Neural cell (in vitro differentiated cells): ENCODE data around the gene ANP32E. TPM values are rescaled to one million over a fixed set of nuclear protein-coding genes. Genes with fewer than 3 reads are reported as not detected.

ENCODE experiments used
- H2AFZ ChIP-seq: fragments of 200-600, 300-800 bp; sonication (generic), shearing (Covaris generic); 2 replicates; pipeline ENCODE4 v1.6.0; 2014; ENCODE audit warnings: low read depth, mild to moderate bottlenecking, antibody characterized with exemption, low read length, moderate library complexity
- H3F3A ChIP-seq: fragments of 200-600 bp; shearing (Covaris generic); 2 replicates; pipeline ENCODE4 v1.6.1; 2016; ENCODE audit warnings: mild to moderate bottlenecking, moderate library complexity, mixed read lengths, antibody characterized with exemption, low read length; ENCODE audit not compliant: insufficient read depth, poor library complexity, severe bottlenecking
- H3K27ac ChIP-seq: fragments of 200-600, 300-800 bp; sonication (generic), shearing (Covaris generic); 2 replicates; pipeline ENCODE4 v1.5.1; 2014; ENCODE audit warnings: mild to moderate bottlenecking, low read length, moderate library complexity
- H3K27me3 ChIP-seq: fragments of 300-800, 200-600 bp; sonication (generic), shearing (Covaris generic); 2 replicates; pipeline ENCODE4 v1.6.0; 2014; ENCODE audit warnings: mild to moderate bottlenecking, low read depth, low read length, moderate library complexity; ENCODE audit not compliant: insufficient read depth
- H3K36me3 ChIP-seq: fragments of 300-800, 200-600 bp; sonication (generic), shearing (Covaris generic); 2 replicates; pipeline ENCODE4 v1.5.1; 2014; ENCODE audit warnings: mild to moderate bottlenecking, antibody characterized with exemption, low read length, moderate library complexity; ENCODE audit not compliant: insufficient read depth
- H3K4me2 ChIP-seq: fragments of 300-800, 200-600 bp; sonication (generic), shearing (Covaris generic); 2 replicates; pipeline ENCODE4 v1.6.0; 2014; ENCODE audit warnings: mild to moderate bottlenecking, low read length
- H3K4me3 ChIP-seq: fragments of 300-800, 200-600 bp; sonication (generic), shearing (Covaris generic); 2 replicates; pipeline ENCODE4 v1.5.1; 2014; ENCODE audit warnings: mild to moderate bottlenecking, low read length, moderate library complexity
- H3K79me2 ChIP-seq: fragments of 200-600 bp; shearing (Covaris generic); replicated peaks from 2 replicates; pipeline ENCODE4 v1.6.0; 2014; ENCODE audit warnings: mild to moderate bottlenecking, low read length, moderate library complexity; ENCODE audit not compliant: insufficient read depth
- H3K9ac ChIP-seq: fragments of 300-800, 200-600 bp; sonication (generic), shearing (Covaris generic); 2 replicates; pipeline ENCODE4 v1.6.1; 2016; ENCODE audit warnings: mild to moderate bottlenecking, low read length, mixed read lengths
- H3K9me2 ChIP-seq: fragments of 200-600 bp; shearing (Covaris generic); 2 replicates; pipeline ENCODE4 v1.6.1; 2016; ENCODE audit warnings: mild to moderate bottlenecking, low read length, mixed read lengths; ENCODE audit not compliant: insufficient read depth
- H3K9me3 ChIP-seq: fragments of 200-600, 300-800 bp; sonication (generic), shearing (Covaris generic); 2 replicates; pipeline ENCODE4 v1.6.1; 2016; ENCODE audit warnings: mild to moderate bottlenecking, mixed run types, low read length, moderate library complexity, mixed read lengths
- H4K20me1 ChIP-seq: fragments of 200-600 bp; shearing (Covaris generic); 2 replicates; pipeline ENCODE4 v1.6.1; 2016; ENCODE audit warnings: mild to moderate bottlenecking, mixed run types; ENCODE audit not compliant: insufficient read depth
- CTCF ChIP-seq: fragments of 450-650 bp; IDR thresholded peaks from 2 replicates; pipeline ENCODE4 v1.5.1; 2014; ENCODE audit warnings: antibody characterized with exemption, mild to moderate bottlenecking, moderate library complexity; ENCODE audit not compliant: poor library complexity, severe bottlenecking
- EP300 ChIP-seq: fragments of 450-650 bp; conservative IDR thresholded peaks from 2 replicates; pipeline ENCODE4 v1.6.1; 2014; ENCODE audit warnings: antibody characterized with exemption, mild to moderate bottlenecking, moderate library complexity; ENCODE audit not compliant: poor library complexity, severe bottlenecking
- EZH2 ChIP-seq: fragments of 200-600, 300-800 bp; shearing (Covaris generic), sonication (generic); IDR thresholded peaks from 2 replicates; pipeline ENCODE4 v1.6.1; 2014; ENCODE audit warnings: antibody characterized with exemption, low read length, borderline replicate concordance, mild to moderate bottlenecking; ENCODE audit not compliant: insufficient read depth, poor library complexity, severe bottlenecking
- MXI1 ChIP-seq: fragments of 450-650 bp; conservative IDR thresholded peaks from 2 replicates; pipeline ENCODE4 v1.6.1; 2014; ENCODE audit warnings: antibody characterized with exemption, mild to moderate bottlenecking; ENCODE audit not compliant: poor library complexity, severe bottlenecking
- POLR2AphosphoS5 ChIP-seq: IDR thresholded peaks from 2 replicates; pipeline ENCODE4 v1.6.1; 2012
- RAD21 ChIP-seq: fragments of 450-650 bp; conservative IDR thresholded peaks from 2 replicates; pipeline ENCODE4 v1.6.1; 2014; ENCODE audit warnings: antibody characterized with exemption, mild to moderate bottlenecking, moderate library complexity
- SMC3 ChIP-seq: fragments of 450-650 bp; conservative IDR thresholded peaks from 2 replicates; pipeline ENCODE4 v1.6.1; 2014; ENCODE audit warnings: antibody characterized with exemption, mild to moderate bottlenecking, moderate library complexity; ENCODE audit not compliant: poor library complexity
- TAF1 ChIP-seq: IDR thresholded peaks from 2 replicates; pipeline ENCODE4 v1.6.1; 2012; ENCODE audit warnings: low read depth
- polyA plus RNA-seq: library from polyadenylated mRNA; depleted of rRNA; stranded (reverse); fragments of >200 nt; gene quantifications from 2 replicates; pipeline ENCODE4 v1.2.3, GENCODE V29; 2014
- TF ChIP-seq, protein P1 (sequence below): IDR thresholded peaks from 2 replicates; pipeline ENCODE4 v1.6.1; 2012; ENCODE audit warnings: borderline replicate concordance

ANP32E gene
- polyA plus RNA-seq, 1 donor from 2014 or later: 17.9 TPM

DNA sequence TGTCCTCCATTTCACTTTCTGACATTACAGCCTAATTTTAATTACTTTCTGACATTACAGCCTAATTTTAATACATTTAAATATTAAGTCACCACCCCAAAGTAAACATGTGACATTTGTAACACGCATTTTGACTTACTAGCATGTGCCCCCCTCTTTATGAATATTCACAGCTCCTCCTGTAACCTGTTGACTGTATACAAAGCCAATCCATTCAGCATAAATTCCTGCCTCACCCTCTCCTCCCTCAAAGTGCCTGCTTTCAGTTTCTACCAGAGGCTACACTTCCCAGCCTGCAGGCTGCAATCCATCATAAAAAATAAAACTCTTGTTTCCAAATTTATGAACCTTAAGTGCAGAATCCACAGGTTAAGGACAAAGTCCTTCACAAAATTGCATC, 39.5 kb downstream of the ANP32E start:
- no peak overlapping the region for H3K27ac ChIP-seq
- no peaks in the 10 kb centered on the region for H3K36me3 ChIP-seq

DNA sequence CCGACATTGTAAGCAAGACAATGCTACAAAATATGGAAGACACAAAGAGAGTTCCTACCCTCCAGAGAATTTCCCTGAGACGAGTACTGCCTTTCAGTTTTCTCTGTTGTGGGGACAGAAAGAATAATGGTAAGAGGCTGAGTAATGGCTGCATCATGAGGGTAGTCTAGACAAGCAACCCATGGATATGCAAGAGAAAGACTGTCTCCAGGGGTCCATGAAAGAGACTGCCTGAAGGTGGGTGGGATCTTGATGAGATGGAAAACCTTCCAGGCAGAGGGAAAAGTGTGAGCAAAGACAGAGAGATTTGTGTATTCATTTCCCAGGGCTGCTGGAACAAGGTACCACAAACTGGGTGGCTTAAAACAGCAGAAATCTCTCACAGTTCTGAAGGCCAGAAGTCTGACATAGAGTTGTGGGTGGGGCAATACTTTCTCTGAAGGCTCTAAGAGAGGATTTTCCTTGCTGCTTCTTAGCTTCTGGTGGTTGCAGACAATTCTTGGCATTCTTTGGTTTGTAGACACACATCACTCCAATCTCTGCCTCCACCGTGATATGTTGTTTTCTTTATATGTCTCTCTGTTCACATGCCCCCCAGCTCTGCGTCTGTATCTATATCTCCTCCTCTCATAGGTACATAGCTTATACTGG, 41.4 kb downstream of the ANP32E start:
- Histone ChIP-seq H3K27me3 (no peaks in the 10 kb centered on the region), H3K9me3 (no peaks in the 10 kb centered on the region), H3F3A (no peaks in the 10 kb centered on the region), H3K4me3 (no peak overlapping the region), H4K20me1 (no peaks in the 10 kb centered on the region), H3K4me2 (no peak overlapping the region), H3K79me2 (no peaks in the 10 kb centered on the region), H3K27ac (no peak overlapping the region), H3K9ac (no peak overlapping the region), H3K9me2 (no peaks in the 10 kb centered on the region), H2AFZ (no peak overlapping the region), H3K36me3 (no peaks in the 10 kb centered on the region)
- TF ChIP-seq EP300: no peak
- TF ChIP-seq CTCF: no peak
- TF ChIP-seq SMC3: no peak
- no peak for TF ChIP-seq RAD21
- TF ChIP-seq EZH2: no peak
- TF ChIP-seq POLR2AphosphoS5: no peak
- TF ChIP-seq TAF1: no peak
- no peak for TF ChIP-seq MXI1

More for the DNA sequence above, 39.5 kb downstream of the ANP32E start:
- H2AFZ ChIP-seq: no peak overlapping the region
- no peak overlapping the region for H3K4me2 ChIP-seq
- no peaks in the 10 kb centered on the region for H3F3A ChIP-seq
- H3K9me3 ChIP-seq: peaks cover 3% of the 10 kb centered on the region
- no peaks in the 10 kb centered on the region for H3K9me2 ChIP-seq
- no peaks in the 10 kb centered on the region for H3K27me3 ChIP-seq
- H3K4me3 ChIP-seq: no peak overlapping the region
- H4K20me1 ChIP-seq: no peaks in the 10 kb centered on the region
- TF ChIP-seq, protein P1, sequence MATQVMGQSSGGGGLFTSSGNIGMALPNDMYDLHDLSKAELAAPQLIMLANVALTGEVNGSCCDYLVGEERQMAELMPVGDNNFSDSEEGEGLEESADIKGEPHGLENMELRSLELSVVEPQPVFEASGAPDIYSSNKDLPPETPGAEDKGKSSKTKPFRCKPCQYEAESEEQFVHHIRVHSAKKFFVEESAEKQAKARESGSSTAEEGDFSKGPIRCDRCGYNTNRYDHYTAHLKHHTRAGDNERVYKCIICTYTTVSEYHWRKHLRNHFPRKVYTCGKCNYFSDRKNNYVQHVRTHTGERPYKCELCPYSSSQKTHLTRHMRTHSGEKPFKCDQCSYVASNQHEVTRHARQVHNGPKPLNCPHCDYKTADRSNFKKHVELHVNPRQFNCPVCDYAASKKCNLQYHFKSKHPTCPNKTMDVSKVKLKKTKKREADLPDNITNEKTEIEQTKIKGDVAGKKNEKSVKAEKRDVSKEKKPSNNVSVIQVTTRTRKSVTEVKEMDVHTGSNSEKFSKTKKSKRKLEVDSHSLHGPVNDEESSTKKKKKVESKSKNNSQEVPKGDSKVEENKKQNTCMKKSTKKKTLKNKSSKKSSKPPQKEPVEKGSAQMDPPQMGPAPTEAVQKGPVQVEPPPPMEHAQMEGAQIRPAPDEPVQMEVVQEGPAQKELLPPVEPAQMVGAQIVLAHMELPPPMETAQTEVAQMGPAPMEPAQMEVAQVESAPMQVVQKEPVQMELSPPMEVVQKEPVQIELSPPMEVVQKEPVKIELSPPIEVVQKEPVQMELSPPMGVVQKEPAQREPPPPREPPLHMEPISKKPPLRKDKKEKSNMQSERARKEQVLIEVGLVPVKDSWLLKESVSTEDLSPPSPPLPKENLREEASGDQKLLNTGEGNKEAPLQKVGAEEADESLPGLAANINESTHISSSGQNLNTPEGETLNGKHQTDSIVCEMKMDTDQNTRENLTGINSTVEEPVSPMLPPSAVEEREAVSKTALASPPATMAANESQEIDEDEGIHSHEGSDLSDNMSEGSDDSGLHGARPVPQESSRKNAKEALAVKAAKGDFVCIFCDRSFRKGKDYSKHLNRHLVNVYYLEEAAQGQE: no peak
- TF ChIP-seq SMC3 (no peak), RAD21 (no peak), CTCF (no peak), TAF1 (no peak), POLR2AphosphoS5 (no peak), EZH2 (no peak), MXI1 (no peak), EP300 (no peak)
- no peaks in the 10 kb centered on the region for H3K79me2 ChIP-seq
- no peak overlapping the region for H3K9ac ChIP-seq
